ENCODE results near the gene ESRP2.

ESRP2 gene

GRCh38 chr16:68264128-68265077 is 28.5 kb upstream of the ESRP2 start, which contains the start of gene SLC7A6:
SLC7A6 (plus strand) TSS chr16:68264526; CDS start chr16:68274727, 10,201 bp downstream.
- Histone ChIP-seq H3K9me3 (ENCODE audit: control insufficient read depth in 2 of 2, low read length in 2 of 2) (no peaks in the 10 kb centered on the region), H3K9ac (ENCODE audit: low read depth in 1 of 2, low read length in 2 of 2) (peak within 1 kb of the TSS; percentile 88), H3K27me3 (ENCODE audit: control insufficient read depth in 2 of 2, insufficient read depth in 2 of 2, low read length in 2 of 2) (no peaks in the 10 kb centered on the region), H3K36me3 (ENCODE audit: control insufficient read depth in 2 of 2, insufficient read depth in 2 of 2, low read length in 2 of 2) (peaks cover 7 to 11% of the 10 kb centered on the region in 2 donors), H3K4me3 (ENCODE audit: low read length in 2 of 2) (peak within 1 kb of the TSS; percentile 78 to 80), H3K27ac (ENCODE audit: low read depth in 2 of 2, low read length in 2 of 2) (peak within 1 kb of the TSS; percentile 93 to 97), H3K4me1 (ENCODE audit: control insufficient read depth in 2 of 2, insufficient read depth in 2 of 2, low read length in 2 of 2) (peaks cover 24 to 29% of the 10 kb centered on the region in 2 donors)

GRCh38 chr16:68263559-68264127 is 27.7 kb upstream of the ESRP2 start:
- peak overlapping the region; percentile 70 to 88 for H3K9ac ChIP-seq (ENCODE audit: low read depth in 1 of 2, low read length in 2 of 2)
- peaks cover 26 to 29% of the 10 kb centered on the region in 2 donors for H3K4me1 ChIP-seq (ENCODE audit: control insufficient read depth in 2 of 2, insufficient read depth in 2 of 2, low read length in 2 of 2)
- H3K27ac ChIP-seq (ENCODE audit: low read depth in 2 of 2, low read length in 2 of 2) = peak overlapping the region; percentile 93 to 97
- peaks cover 12 to 17% of the 10 kb centered on the region in 2 donors for H3K36me3 ChIP-seq (ENCODE audit: control insufficient read depth in 2 of 2, insufficient read depth in 2 of 2, low read length in 2 of 2)
- no peaks in the 10 kb centered on the region for H3K9me3 ChIP-seq (ENCODE audit: control insufficient read depth in 2 of 2, low read length in 2 of 2)
- peak overlapping the region; percentile 78 to 80 for H3K4me3 ChIP-seq (ENCODE audit: low read length in 2 of 2)
- no peaks in the 10 kb centered on the region for H3K27me3 ChIP-seq (ENCODE audit: control insufficient read depth in 2 of 2, insufficient read depth in 2 of 2, low read length in 2 of 2)

- Histone ChIP-seq H3K4me1 (ENCODE audit: control insufficient read depth in 2 of 2, insufficient read depth in 2 of 2, low read length in 2 of 2) (peaks cover 16 to 21% of the 10 kb centered on the region in 2 donors), H3K36me3 (ENCODE audit: control insufficient read depth in 2 of 2, insufficient read depth in 2 of 2, low read length in 2 of 2) (peaks cover 19 to 32% of the 10 kb centered on the region in 2 donors), H3K27me3 (ENCODE audit: control insufficient read depth in 2 of 2, insufficient read depth in 2 of 2, low read length in 2 of 2) (no peaks in the 10 kb centered on the region), H3K9me3 (ENCODE audit: control insufficient read depth in 2 of 2, low read length in 2 of 2) (no peaks in the 10 kb centered on the region), H3K27ac (ENCODE audit: low read depth in 2 of 2, low read length in 2 of 2) (no peak overlapping the region), H3K4me3 (ENCODE audit: low read length in 2 of 2) (no peak overlapping the region), H3K9ac (ENCODE audit: low read depth in 1 of 2, low read length in 2 of 2) (no peak overlapping the region)
Measured at GRCh38 chr16:68259007-68259825, 23.3 kb upstream of the ESRP2 start.

GRCh38 chr16:68257906-68258800 is 22.2 kb upstream of the ESRP2 start:
- no peaks in the 10 kb centered on the region for H3K27me3 ChIP-seq (ENCODE audit: control insufficient read depth in 2 of 2, insufficient read depth in 2 of 2, low read length in 2 of 2)
- H3K27ac ChIP-seq (ENCODE audit: low read depth in 2 of 2, low read length in 2 of 2) = peak overlapping the region; percentile 69 to 72
- H3K4me1 ChIP-seq (ENCODE audit: control insufficient read depth in 2 of 2, insufficient read depth in 2 of 2, low read length in 2 of 2) = peaks cover 9 to 15% of the 10 kb centered on the region in 2 donors
- H3K9me3 ChIP-seq (ENCODE audit: control insufficient read depth in 2 of 2, low read length in 2 of 2) = no peaks in the 10 kb centered on the region
- H3K36me3 ChIP-seq (ENCODE audit: control insufficient read depth in 2 of 2, insufficient read depth in 2 of 2, low read length in 2 of 2) = peaks cover 24 to 37% of the 10 kb centered on the region in 2 donors
- peak overlapping the region in 1 of 2 donors; percentile 24 for H3K4me3 ChIP-seq (ENCODE audit: low read length in 2 of 2)
- peak overlapping the region in 1 of 2 donors; percentile 35 for H3K9ac ChIP-seq (ENCODE audit: low read depth in 1 of 2, low read length in 2 of 2)

GRCh38 chr16:68257251-68257905 is 21.5 kb upstream of the ESRP2 start:
- peak overlapping the region; percentile 69 to 72 for H3K27ac ChIP-seq (ENCODE audit: low read depth in 2 of 2, low read length in 2 of 2)
- peak overlapping the region; percentile 35 to 36 for H3K9ac ChIP-seq (ENCODE audit: low read depth in 1 of 2, low read length in 2 of 2)
- H3K4me3 ChIP-seq (ENCODE audit: low read length in 2 of 2) = no peak overlapping the region
- peaks cover 8 to 15% of the 10 kb centered on the region in 2 donors for H3K4me1 ChIP-seq (ENCODE audit: control insufficient read depth in 2 of 2, insufficient read depth in 2 of 2, low read length in 2 of 2)
- H3K27me3 ChIP-seq (ENCODE audit: control insufficient read depth in 2 of 2, insufficient read depth in 2 of 2, low read length in 2 of 2) = no peaks in the 10 kb centered on the region
- H3K9me3 ChIP-seq (ENCODE audit: control insufficient read depth in 2 of 2, low read length in 2 of 2) = no peaks in the 10 kb centered on the region
- H3K36me3 ChIP-seq (ENCODE audit: control insufficient read depth in 2 of 2, insufficient read depth in 2 of 2, low read length in 2 of 2) = peaks cover 24 to 38% of the 10 kb centered on the region in 2 donors

- H3K4me3 ChIP-seq (ENCODE audit: low read length in 2 of 2) = no peak overlapping the region
- H3K9ac ChIP-seq (ENCODE audit: low read depth in 1 of 2, low read length in 2 of 2) = no peak overlapping the region
- peaks cover 8 to 15% of the 10 kb centered on the region in 2 donors for H3K4me1 ChIP-seq (ENCODE audit: control insufficient read depth in 2 of 2, insufficient read depth in 2 of 2, low read length in 2 of 2)
- peaks cover 29 to 42% of the 10 kb centered on the region in 2 donors for H3K36me3 ChIP-seq (ENCODE audit: control insufficient read depth in 2 of 2, insufficient read depth in 2 of 2, low read length in 2 of 2)
- H3K27ac ChIP-seq (ENCODE audit: low read depth in 2 of 2, low read length in 2 of 2) = no peak overlapping the region
- H3K27me3 ChIP-seq (ENCODE audit: control insufficient read depth in 2 of 2, insufficient read depth in 2 of 2, low read length in 2 of 2) = no peaks in the 10 kb centered on the region
- H3K9me3 ChIP-seq (ENCODE audit: control insufficient read depth in 2 of 2, low read length in 2 of 2) = no peaks in the 10 kb centered on the region
Measured at GRCh38 chr16:68255712-68256111, 19.8 kb upstream of the ESRP2 start.

GRCh38 chr16:68253721-68254120 is 17.8 kb upstream of the ESRP2 start:
- Histone ChIP-seq H3K27ac (ENCODE audit: low read depth in 2 of 2, low read length in 2 of 2) (no peak overlapping the region), H3K4me3 (ENCODE audit: low read length in 2 of 2) (no peak overlapping the region), H3K27me3 (ENCODE audit: control insufficient read depth in 2 of 2, insufficient read depth in 2 of 2, low read length in 2 of 2) (no peaks in the 10 kb centered on the region), H3K9ac (ENCODE audit: low read depth in 1 of 2, low read length in 2 of 2) (no peak overlapping the region), H3K9me3 (ENCODE audit: control insufficient read depth in 2 of 2, low read length in 2 of 2) (no peaks in the 10 kb centered on the region), H3K4me1 (ENCODE audit: control insufficient read depth in 2 of 2, insufficient read depth in 2 of 2, low read length in 2 of 2) (peaks cover 8 to 15% of the 10 kb centered on the region in 2 donors), H3K36me3 (ENCODE audit: control insufficient read depth in 2 of 2, insufficient read depth in 2 of 2, low read length in 2 of 2) (peaks cover 19 to 28% of the 10 kb centered on the region in 2 donors)

GRCh38 chr16:68252383-68252782 is 16.5 kb upstream of the ESRP2 start:
- peaks cover 19 to 28% of the 10 kb centered on the region in 2 donors for H3K36me3 ChIP-seq (ENCODE audit: control insufficient read depth in 2 of 2, insufficient read depth in 2 of 2, low read length in 2 of 2)
- no peaks in the 10 kb centered on the region for H3K9me3 ChIP-seq (ENCODE audit: control insufficient read depth in 2 of 2, low read length in 2 of 2)
- H3K9ac ChIP-seq (ENCODE audit: low read depth in 1 of 2, low read length in 2 of 2) = no peak overlapping the region
- H3K4me1 ChIP-seq (ENCODE audit: control insufficient read depth in 2 of 2, insufficient read depth in 2 of 2, low read length in 2 of 2) = peaks cover 3% of the 10 kb centered on the region in 2 donors
- no peak overlapping the region for H3K4me3 ChIP-seq (ENCODE audit: low read length in 2 of 2)
- H3K27me3 ChIP-seq (ENCODE audit: control insufficient read depth in 2 of 2, insufficient read depth in 2 of 2, low read length in 2 of 2) = no peaks in the 10 kb centered on the region
- H3K27ac ChIP-seq (ENCODE audit: low read depth in 2 of 2, low read length in 2 of 2) = no peak overlapping the region

- Histone ChIP-seq H3K9ac (ENCODE audit: low read depth in 1 of 2, low read length in 2 of 2) (no peak overlapping the region), H3K9me3 (ENCODE audit: control insufficient read depth in 2 of 2, low read length in 2 of 2) (no peaks in the 10 kb centered on the region), H3K4me1 (ENCODE audit: control insufficient read depth in 2 of 2, insufficient read depth in 2 of 2, low read length in 2 of 2) (peaks cover 4 to 7% of the 10 kb centered on the region in 2 donors), H3K27me3 (ENCODE audit: control insufficient read depth in 2 of 2, insufficient read depth in 2 of 2, low read length in 2 of 2) (no peaks in the 10 kb centered on the region), H3K36me3 (ENCODE audit: control insufficient read depth in 2 of 2, insufficient read depth in 2 of 2, low read length in 2 of 2) (peaks cover 19 to 28% of the 10 kb centered on the region in 2 donors), H3K4me3 (ENCODE audit: low read length in 2 of 2) (no peak overlapping the region), H3K27ac (ENCODE audit: low read depth in 2 of 2, low read length in 2 of 2) (no peak overlapping the region)
Measured at GRCh38 chr16:68251832-68252231, 15.9 kb upstream of the ESRP2 start.
